Activated CD8-positive, alpha-beta memory T cell treated with anti-CD3 and anti-CD28 coated beads, Interleukin-2, amount 50 U/mL, for 1 hour (primary cell): ENCODE data around the gene EXOC1L.

Source experiments
- DNase-seq: peaks from one replicate; pipeline ENCODE4 v3.0.0-alpha.2; 2020; ENCODE audit errors: extremely low read depth

The EXOC1L gene

GRCh38 chr4:55819634-55820033, at the start of gene EXOC1L:
EXOC1L (plus strand) TSS chr4:55819790; CDS start chr4:55820027, 237 bp downstream.
- DNase-seq, result no peak

GRCh38 chr4:55770662-55771061, 48.9 kb upstream of the EXOC1L start:
- DNase-seq, result no peak

GRCh38 chr4:55781341-55781740, 38.2 kb upstream of the EXOC1L start:
- no peak for DNase-seq

- no peak for DNase-seq
Observed at GRCh38 chr4:55781812-55782211, 37.8 kb upstream of the EXOC1L start.

- no peak for DNase-seq
Observed at GRCh38 chr4:55783584-55783983, 36.0 kb upstream of the EXOC1L start.

GRCh38 chr4:55784747-55785146, 34.8 kb upstream of the EXOC1L start:
- no peak for DNase-seq

- DNase-seq, result no peak
Observed at GRCh38 chr4:55791666-55792065, 27.9 kb upstream of the EXOC1L start.

- no peak for DNase-seq
Observed at GRCh38 chr4:55793479-55793878, 26.1 kb upstream of the EXOC1L start.

GRCh38 chr4:55794053-55794452, 25.5 kb upstream of the EXOC1L start:
- DNase-seq, result no peak

GRCh38 chr4:55795341-55795740, 24.2 kb upstream of the EXOC1L start:
- no peak for DNase-seq

- no peak for DNase-seq
Observed at GRCh38 chr4:55801498-55801897, 18.1 kb upstream of the EXOC1L start.

- no peak for DNase-seq
Observed at GRCh38 chr4:55807556-55807955, 12.0 kb upstream of the EXOC1L start.

GRCh38 chr4:55808186-55808585, 11.4 kb upstream of the EXOC1L start:
- DNase-seq, result no peak

- no peak for DNase-seq
Observed at GRCh38 chr4:55808632-55809031, 11.0 kb upstream of the EXOC1L start.

GRCh38 chr4:55817691-55818090, 1.9 kb upstream of the EXOC1L start:
- DNase-seq, result no peak

GRCh38 chr4:55820279-55820678, 689 bp downstream of the EXOC1L start:
- no peak for DNase-seq

GRCh38 chr4:55822329-55822728, 2.7 kb downstream of the EXOC1L start:
- DNase-seq, result no peak

- no peak for DNase-seq
Observed at GRCh38 chr4:55824865-55825264, 5.3 kb downstream of the EXOC1L start.

- no peak for DNase-seq
Observed at GRCh38 chr4:55826986-55827385, 7.4 kb downstream of the EXOC1L start.

GRCh38 chr4:55827582-55827981, 8.0 kb downstream of the EXOC1L start:
- DNase-seq, result no peak

- no peak for DNase-seq
Observed at GRCh38 chr4:55830048-55830447, 10.5 kb downstream of the EXOC1L start.

GRCh38 chr4:55830716-55831115, 11.1 kb downstream of the EXOC1L start:
- no peak for DNase-seq

GRCh38 chr4:55834086-55834795, 14.7 kb downstream of the EXOC1L start:
- no peak for DNase-seq

GRCh38 chr4:55837903-55838302, 18.3 kb downstream of the EXOC1L start:
- no peak for DNase-seq
